UCSD-AML1 (cell line): Measurements from ENCODE around the gene TTK.

ENCODE experiments used
- DNase-seq: peaks from one replicate; lab custom pipeline; 2025; ENCODE audit not compliant: unreplicated experiment; lab: John Stamatoyannopoulos, UW

Gene TTK

GRCh38 chr6:80004173-80005072 lies at the start of gene TTK:
TSS of gene TTK (plus strand) at chr6:80004649. CDS start at chr6:80005844, 1,195 bp downstream.
- DNase-seq, result peak; percentile 93

GRCh38 chr6:79954849-79955248 lies 49.6 kb upstream of the TTK start:
- DNase-seq, result no peak

- DNase-seq, result no peak
Measured at GRCh38 chr6:79964607-79965081, 39.8 kb upstream of the TTK start.

GRCh38 chr6:79967178-79967577 lies 37.3 kb upstream of the TTK start:
- no peak for DNase-seq

GRCh38 chr6:79969784-79970183 lies 34.7 kb upstream of the TTK start:
- no peak for DNase-seq

GRCh38 chr6:79971193-79971592 lies 33.3 kb upstream of the TTK start:
- no peak for DNase-seq

- DNase-seq, result no peak
Measured at GRCh38 chr6:79981652-79982051, 22.8 kb upstream of the TTK start.

GRCh38 chr6:79984261-79984660 lies 20.2 kb upstream of the TTK start:
- DNase-seq, result no peak

GRCh38 chr6:79985128-79985527 lies 19.3 kb upstream of the TTK start:
- no peak for DNase-seq

GRCh38 chr6:79989641-79990040 lies 14.8 kb upstream of the TTK start:
- DNase-seq, result no peak

- no peak for DNase-seq
Measured at GRCh38 chr6:79993012-79993910, 11.2 kb upstream of the TTK start.

- no peak for DNase-seq
Measured at GRCh38 chr6:79993911-79994309, 10.5 kb upstream of the TTK start.

GRCh38 chr6:79997728-79998127 lies 6.7 kb upstream of the TTK start:
- no peak for DNase-seq

- no peak for DNase-seq
Measured at GRCh38 chr6:80001337-80001736, 3.1 kb upstream of the TTK start.

GRCh38 chr6:80003826-80004172 lies 650 bp upstream of the TTK start:
- no peak for DNase-seq

- DNase-seq, result no peak
Measured at GRCh38 chr6:80005406-80005805, 957 bp downstream of the TTK start.

- DNase-seq, result no peak
Measured at GRCh38 chr6:80006541-80006940, 2.1 kb downstream of the TTK start.

- no peak for DNase-seq
Measured at GRCh38 chr6:80009531-80009930, 5.1 kb downstream of the TTK start.

GRCh38 chr6:80010288-80010687 lies 5.8 kb downstream of the TTK start:
- DNase-seq, result no peak

GRCh38 chr6:80015839-80016435 lies 11.5 kb downstream of the TTK start:
- no peak for DNase-seq

- no peak for DNase-seq
Measured at GRCh38 chr6:80020381-80021120, 16.1 kb downstream of the TTK start.
